ENCODE data around the gene FLT1.

DNA sequence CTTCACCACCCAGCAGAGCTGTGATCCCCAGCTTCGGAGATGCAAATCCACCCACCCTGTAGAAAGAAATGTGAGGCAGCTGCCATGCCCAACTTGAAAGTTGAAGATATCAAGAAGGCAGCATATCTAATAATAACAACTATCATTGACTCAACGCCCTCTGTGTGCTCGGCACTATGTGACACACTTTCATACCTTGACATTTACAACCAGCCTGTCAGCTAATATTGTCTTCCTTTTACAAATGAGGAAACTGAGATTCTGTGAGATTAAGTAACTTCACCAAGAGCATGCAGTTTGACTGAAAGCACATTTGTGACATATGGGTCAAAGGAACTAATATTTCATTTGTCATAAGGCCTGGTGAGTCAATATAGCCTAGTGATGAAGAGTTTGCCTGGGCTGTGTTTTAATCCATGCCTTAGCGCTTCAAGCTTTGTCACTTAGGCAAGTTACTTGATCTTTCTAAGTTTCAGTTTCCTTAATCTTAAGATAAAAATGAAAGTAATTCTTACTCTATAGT, 137.0 kb downstream of the FLT1 start:
- TF ChIP-seq, protein P1, sequence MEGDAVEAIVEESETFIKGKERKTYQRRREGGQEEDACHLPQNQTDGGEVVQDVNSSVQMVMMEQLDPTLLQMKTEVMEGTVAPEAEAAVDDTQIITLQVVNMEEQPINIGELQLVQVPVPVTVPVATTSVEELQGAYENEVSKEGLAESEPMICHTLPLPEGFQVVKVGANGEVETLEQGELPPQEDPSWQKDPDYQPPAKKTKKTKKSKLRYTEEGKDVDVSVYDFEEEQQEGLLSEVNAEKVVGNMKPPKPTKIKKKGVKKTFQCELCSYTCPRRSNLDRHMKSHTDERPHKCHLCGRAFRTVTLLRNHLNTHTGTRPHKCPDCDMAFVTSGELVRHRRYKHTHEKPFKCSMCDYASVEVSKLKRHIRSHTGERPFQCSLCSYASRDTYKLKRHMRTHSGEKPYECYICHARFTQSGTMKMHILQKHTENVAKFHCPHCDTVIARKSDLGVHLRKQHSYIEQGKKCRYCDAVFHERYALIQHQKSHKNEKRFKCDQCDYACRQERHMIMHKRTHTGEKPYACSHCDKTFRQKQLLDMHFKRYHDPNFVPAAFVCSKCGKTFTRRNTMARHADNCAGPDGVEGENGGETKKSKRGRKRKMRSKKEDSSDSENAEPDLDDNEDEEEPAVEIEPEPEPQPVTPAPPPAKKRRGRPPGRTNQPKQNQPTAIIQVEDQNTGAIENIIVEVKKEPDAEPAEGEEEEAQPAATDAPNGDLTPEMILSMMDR (IDR thresholded peaks at IDR 0.05), result no peak
- no peak for TF ChIP-seq ZFX (IDR thresholded peaks at IDR 0.05; ENCODE audit: borderline replicate concordance)

Measured in 22Rv1 (cell line).